BLaER1 (cell line): ENCODE measurements around the gene HESX1.

Source experiments
- H3K27ac ChIP-seq: shearing (Covaris generic); formaldehyde crosslinking; 2 replicates; pipeline ENCODE4 v1.8.1; 2022
- H3K27me3 ChIP-seq: shearing (Covaris generic); formaldehyde crosslinking; 2 replicates; pipeline ENCODE4 v1.8.1; 2022
- H3K36me3 ChIP-seq: shearing (Covaris generic); formaldehyde crosslinking; 2 replicates; pipeline ENCODE4 v1.8.1; 2022
- H3K4me1 ChIP-seq: shearing (Covaris generic); formaldehyde crosslinking; 2 replicates; pipeline ENCODE4 v1.8.1; 2022
- H3K4me2 ChIP-seq: shearing (Covaris generic); formaldehyde crosslinking; 2 replicates; pipeline ENCODE4 v1.8.1; 2022
- H3K4me3 ChIP-seq: shearing (Covaris generic); formaldehyde crosslinking; 2 replicates; pipeline ENCODE4 v1.8.1; 2022
- H3K9ac ChIP-seq: shearing (Covaris generic); formaldehyde crosslinking; 2 replicates; pipeline ENCODE4 v1.8.1; 2022
- H3K9me3 ChIP-seq: shearing (Covaris generic); formaldehyde crosslinking; 2 replicates; pipeline ENCODE4 v1.8.1; 2022
- H4K20me1 ChIP-seq: shearing (Covaris generic); formaldehyde crosslinking; 2 replicates; pipeline ENCODE4 v1.8.1; 2022
- Cebpa-rat ChIP-seq: shearing (Covaris generic); IDR thresholded peaks from 2 replicates; pipeline ENCODE4 v1.8.1; 2022

Gene HESX1

DNA sequence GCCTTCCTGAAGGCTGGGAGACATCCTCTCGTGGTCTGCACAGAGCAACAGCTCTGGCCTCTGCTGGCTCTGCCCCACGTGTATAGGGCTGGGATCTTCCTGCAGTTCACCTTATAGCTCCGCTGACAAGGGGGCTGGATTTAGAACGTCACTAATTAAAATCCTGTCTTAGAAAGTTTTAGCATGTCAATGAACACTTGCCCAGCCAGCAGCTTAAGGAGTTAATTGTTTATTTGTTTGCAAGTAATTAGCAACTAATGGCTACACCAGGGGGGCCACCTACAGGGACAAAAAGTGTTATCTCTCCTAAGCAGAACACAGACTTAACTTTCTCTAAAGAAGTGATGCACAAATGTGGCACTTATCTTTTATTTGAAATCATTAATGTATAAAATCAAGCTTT is at the start of gene HESX1:
Gene HESX1 (minus strand): TSS at position 84 of the 403 bp plus-strand sequence. CDS start 60 bp downstream, at position 24.
- no peaks in the 10 kb centered on the region for H3K9me3 ChIP-seq
- H3K27me3 ChIP-seq = no peaks in the 10 kb centered on the region
- H3K4me2 ChIP-seq = no peak within 1 kb of the TSS
- H4K20me1 ChIP-seq = no peaks in the 10 kb centered on the region
- H3K36me3 ChIP-seq = no peaks in the 10 kb centered on the region
- H3K9ac ChIP-seq = no peak within 1 kb of the TSS
- peaks cover 5% of the 10 kb centered on the region; the same call in 1 of the 2 replicates for H3K4me1 ChIP-seq
- no peak within 1 kb of the TSS for H3K27ac ChIP-seq
- H3K4me3 ChIP-seq = no peak within 1 kb of the TSS
- TF ChIP-seq Cebpa-rat = no peak

GRCh38 chr3:57244946-57245345 is 45.2 kb upstream of the HESX1 start:
- peaks cover 4% of the 10 kb centered on the region; the same call in 1 of the 2 replicates for H3K4me1 ChIP-seq
- no peak overlapping the region for H3K27ac ChIP-seq
- H3K4me2 ChIP-seq = no peak overlapping the region
- H3K4me3 ChIP-seq = no peak overlapping the region
- no peak overlapping the region for H3K9ac ChIP-seq
- no peaks in the 10 kb centered on the region for H3K27me3 ChIP-seq
- no peaks in the 10 kb centered on the region for H4K20me1 ChIP-seq
- H3K36me3 ChIP-seq = peaks cover 84% of the 10 kb centered on the region
- no peak for TF ChIP-seq Cebpa-rat
- H3K9me3 ChIP-seq = no peaks in the 10 kb centered on the region

DNA sequence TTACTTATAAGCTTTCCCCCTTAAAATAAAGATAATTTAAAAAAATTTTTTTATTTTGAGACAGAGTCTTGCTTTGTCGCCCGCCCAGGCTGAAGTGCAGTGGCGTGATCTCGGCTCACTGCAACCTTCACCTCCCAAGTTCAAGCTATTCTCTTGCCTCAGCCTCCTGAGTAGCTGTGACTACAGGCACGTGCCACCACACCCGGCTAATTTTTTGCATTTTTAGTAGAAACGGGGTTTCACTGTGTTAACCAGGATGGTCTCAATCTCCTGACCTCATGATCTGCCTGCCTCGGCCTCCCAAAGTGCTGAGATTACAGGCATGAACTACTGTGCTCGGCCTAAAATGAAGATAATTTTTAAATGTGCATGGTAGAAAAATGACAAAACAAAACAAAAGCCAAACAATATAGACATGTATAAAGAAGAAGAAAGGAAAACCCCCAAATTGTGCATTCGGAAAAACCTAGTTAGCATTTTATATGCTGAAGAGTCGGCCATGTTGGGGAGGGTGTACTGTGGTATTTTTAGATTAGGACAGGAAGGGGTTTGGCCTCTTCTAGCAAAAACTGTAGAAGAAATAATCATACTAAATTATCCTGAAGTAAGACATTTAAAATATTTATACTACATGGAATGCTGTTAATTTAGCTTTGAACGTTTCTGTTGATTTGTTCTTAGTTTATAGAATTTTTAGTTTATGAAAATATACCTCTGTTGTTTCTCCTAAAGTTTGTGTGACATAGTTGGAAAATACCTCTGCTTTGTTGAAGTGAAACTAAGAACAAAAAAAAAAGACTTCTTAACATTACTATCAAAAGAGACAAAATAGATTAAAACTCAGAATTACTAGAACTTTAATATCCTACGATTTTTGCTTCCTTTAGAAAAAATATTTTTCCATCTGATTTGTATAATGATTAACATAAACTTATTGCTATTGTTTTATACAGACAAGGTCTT is 35.1 kb upstream of the HESX1 start:
- Histone ChIP-seq H3K36me3 (peaks cover 49% of the 10 kb centered on the region), H3K4me1 (peaks cover 9% of the 10 kb centered on the region), H3K4me2 (no peak overlapping the region), H3K9ac (no peak overlapping the region), H3K9me3 (peaks cover 6% of the 10 kb centered on the region; the same call in 1 of the 2 replicates), H3K4me3 (no peak overlapping the region), H3K27ac (no peak overlapping the region), H4K20me1 (peaks cover 47% of the 10 kb centered on the region), H3K27me3 (no peaks in the 10 kb centered on the region)
- no peak for TF ChIP-seq Cebpa-rat

GRCh38 chr3:57233799-57234198 is 34.0 kb upstream of the HESX1 start:
- Histone ChIP-seq H3K4me2 (no peak overlapping the region), H3K36me3 (peaks cover 38% of the 10 kb centered on the region), H3K4me1 (peaks cover 20% of the 10 kb centered on the region), H3K9ac (no peak overlapping the region), H3K27ac (no peak overlapping the region), H3K4me3 (no peak overlapping the region), H3K9me3 (peaks cover 2% of the 10 kb centered on the region; the same call in 1 of the 2 replicates), H3K27me3 (no peaks in the 10 kb centered on the region), H4K20me1 (peaks cover 58% of the 10 kb centered on the region)
- no peak for TF ChIP-seq Cebpa-rat

GRCh38 chr3:57230006-57230405 is 30.2 kb upstream of the HESX1 start:
- Histone ChIP-seq H4K20me1 (peaks cover 54% of the 10 kb centered on the region), H3K36me3 (peaks cover 14% of the 10 kb centered on the region; the same call in 1 of the 2 replicates), H3K27me3 (no peaks in the 10 kb centered on the region), H3K4me3 (no peak overlapping the region), H3K9ac (no peak overlapping the region), H3K27ac (no peak overlapping the region), H3K4me1 (peaks cover 45% of the 10 kb centered on the region), H3K9me3 (no peaks in the 10 kb centered on the region; the same call in 1 of the 2 replicates), H3K4me2 (peak overlapping the region; percentile 92)
- no peak for TF ChIP-seq Cebpa-rat

- Histone ChIP-seq H3K9ac (peak overlapping the region; percentile 91), H4K20me1 (peaks cover 42% of the 10 kb centered on the region), H3K4me1 (peaks cover 49% of the 10 kb centered on the region), H3K4me3 (peak overlapping the region; percentile 99), H3K27ac (peak overlapping the region; percentile 89), H3K36me3 (peaks cover 14% of the 10 kb centered on the region; the same call in 1 of the 2 replicates), H3K9me3 (no peaks in the 10 kb centered on the region; the same call in 1 of the 2 replicates), H3K4me2 (peak overlapping the region; percentile 92), H3K27me3 (no peaks in the 10 kb centered on the region)
- TF ChIP-seq Cebpa-rat = no peak
Observed at GRCh38 chr3:57227930-57228751, 28.4 kb upstream of the HESX1 start.

DNA sequence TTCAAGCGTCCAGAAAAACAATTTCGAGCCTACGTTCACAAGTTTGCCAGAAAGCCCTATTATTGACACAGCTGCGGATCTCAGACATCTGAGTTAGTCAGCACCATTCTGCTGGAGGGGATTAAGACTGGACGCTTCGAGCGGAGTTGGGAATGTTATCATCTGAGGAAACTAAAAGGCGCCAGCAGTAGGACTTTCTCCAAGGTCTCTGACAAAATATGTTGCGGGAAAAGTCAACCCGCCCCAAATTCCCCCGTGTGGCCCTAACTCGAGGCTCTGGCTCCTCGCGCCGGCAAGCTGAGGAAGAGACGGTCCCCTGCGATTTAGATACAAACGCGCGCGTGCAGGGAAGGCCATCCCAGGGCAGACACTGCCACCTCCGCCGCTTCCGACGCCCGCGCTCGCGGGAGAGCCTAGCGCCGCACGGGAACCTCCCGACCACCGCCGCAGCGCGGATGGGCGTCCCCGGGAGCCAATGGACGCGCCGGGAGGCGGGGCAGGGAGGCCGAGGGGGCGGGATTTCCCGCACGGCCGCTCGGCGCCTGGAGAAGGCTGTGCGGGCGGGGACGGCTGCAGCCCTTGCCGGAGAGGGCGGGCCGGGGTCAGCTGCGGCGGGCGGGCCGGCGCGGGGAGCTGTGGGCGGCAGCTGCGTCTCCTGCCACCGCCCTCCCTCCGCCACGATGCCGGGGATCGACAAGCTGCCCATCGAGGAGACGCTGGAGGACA is 27.6 kb upstream of the HESX1 start, which contains the start of gene APPL1:
Gene APPL1 (plus strand): TSS at position 526 of the 726 bp plus-strand sequence. CDS start 155 bp downstream, at position 681.
- H3K9me3 ChIP-seq = no peaks in the 10 kb centered on the region
- H3K27ac ChIP-seq = peak within 1 kb of the TSS; percentile 89
- peak within 1 kb of the TSS; percentile 91 for H3K9ac ChIP-seq
- peaks cover 49% of the 10 kb centered on the region for H3K4me1 ChIP-seq
- no peak for TF ChIP-seq Cebpa-rat
- H3K4me3 ChIP-seq = peak within 1 kb of the TSS; percentile 99
- peak within 1 kb of the TSS; percentile 92 for H3K4me2 ChIP-seq
- H3K27me3 ChIP-seq = no peaks in the 10 kb centered on the region
- peaks cover 11% of the 10 kb centered on the region; the same call in 1 of the 2 replicates for H3K36me3 ChIP-seq
- H4K20me1 ChIP-seq = peaks cover 38% of the 10 kb centered on the region

- H3K27ac ChIP-seq = no peak overlapping the region
- peaks cover 49% of the 10 kb centered on the region for H3K4me1 ChIP-seq
- H3K27me3 ChIP-seq = no peaks in the 10 kb centered on the region
- H3K4me3 ChIP-seq = no peak overlapping the region
- H3K36me3 ChIP-seq = peaks cover 5% of the 10 kb centered on the region; the same call in 1 of the 2 replicates
- H4K20me1 ChIP-seq = peaks cover 30% of the 10 kb centered on the region
- TF ChIP-seq Cebpa-rat = no peak
- H3K4me2 ChIP-seq = peak overlapping the region; percentile 92
- no peaks in the 10 kb centered on the region for H3K9me3 ChIP-seq
- H3K9ac ChIP-seq = no peak overlapping the region
Observed at GRCh38 chr3:57226176-57226575, 26.4 kb upstream of the HESX1 start.

DNA sequence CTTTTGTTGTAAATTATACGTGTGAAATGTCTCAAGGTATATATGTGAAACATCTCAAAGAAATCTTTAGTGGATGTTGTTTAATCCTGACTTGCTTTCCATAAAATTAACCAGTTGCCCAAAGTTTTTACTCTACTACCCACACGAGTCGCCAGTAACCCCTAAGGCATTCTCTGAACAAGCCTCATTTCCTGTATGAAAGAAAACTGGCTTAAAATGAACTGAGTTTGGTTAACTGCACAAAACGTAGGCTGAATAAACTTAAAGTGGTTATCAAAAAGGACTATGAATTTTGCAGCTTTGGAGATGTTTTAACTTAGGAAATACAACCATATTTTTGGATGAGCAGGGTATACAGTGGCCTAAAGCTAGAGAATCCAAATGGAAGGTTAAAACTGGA is 25.1 kb upstream of the HESX1 start:
- peak overlapping the region; percentile 92 for H3K4me2 ChIP-seq
- no peaks in the 10 kb centered on the region for H3K9me3 ChIP-seq
- no peak overlapping the region for H3K9ac ChIP-seq
- no peak overlapping the region for H3K27ac ChIP-seq
- no peaks in the 10 kb centered on the region for H3K36me3 ChIP-seq
- peaks cover 17% of the 10 kb centered on the region for H4K20me1 ChIP-seq
- peaks cover 45% of the 10 kb centered on the region for H3K4me1 ChIP-seq
- H3K27me3 ChIP-seq = no peaks in the 10 kb centered on the region
- no peak for TF ChIP-seq Cebpa-rat
- no peak overlapping the region; the same call in 1 of the 2 replicates for H3K4me3 ChIP-seq
